Upper lobe of right lung (tissue), 1 donor: Measurements from ENCODE around the gene RPL18A. TPM values are rescaled to one million over a fixed set of nuclear protein-coding genes. Genes with fewer than 3 reads are reported as not detected.

Experiments used
- ATAC-seq: fragments of 200-7000 bp; cut with Tn5 transposase; one replicate; pipeline ENCODE4 v1.9.1; 2020; ENCODE audit warnings: mild to moderate bottlenecking, moderate library complexity
- DNase-seq: peaks from one replicate; pipeline ENCODE4 v3.0.0-alpha.2; 2020
- H3K27ac ChIP-seq: fragments of 200-600 bp; one replicate; pipeline ENCODE4 v1.8.0; 2022
- H3K27me3 ChIP-seq: fragments of 200-600 bp; one replicate; pipeline ENCODE4 v1.8.0; 2022; ENCODE audit warnings: mild to moderate bottlenecking
- H3K36me3 ChIP-seq: fragments of 200-600 bp; one replicate; pipeline ENCODE4 v1.8.0; 2022
- H3K4me1 ChIP-seq: fragments of 200-600 bp; one replicate; pipeline ENCODE4 v1.8.0; 2022
- H3K4me3 ChIP-seq: fragments of 200-600 bp; one replicate; pipeline ENCODE4 v1.8.0; 2022; ENCODE audit warnings: mild to moderate bottlenecking
- H3K9me3 ChIP-seq: fragments of 200-600 bp; one replicate; pipeline ENCODE4 v1.8.0; 2022
- intact Hi-C: fragments of 100-400 bp; cut with DNase I; formaldehyde crosslinking; loops from one replicate; pipeline ENCODE4 v1.11.0; 2022
- long read RNA-seq: library from polyadenylated mRNA; unstranded; transcript quantifications from one replicate; pipeline ENCODE4 v2.0.0, GENCODE V29; 2021
- total RNA-seq: library from RNA; stranded (reverse); fragmentation: NEBNext Ultra II Directional; extraction: Animal tissue kit (Norgen Biotek cat#: 25700); gene quantifications from one replicate; pipeline ENCODE4 v1.2.1, GENCODE V29; 2021
- TF ChIP-seq, protein P1 (sequence below): fragments of 200-600 bp; IDR thresholded peaks from one replicate; pipeline ENCODE4 v1.8.0; 2022; ENCODE audit warnings: antibody characterized with exemption
- donor health status: DM: no; HTN: yes; CAD: no; lungs with severe emphysema.

RPL18A gene
- 1,315 TPM for total RNA-seq
- long read RNA-seq, partial matches to known transcripts = 0 of 5 reads
- long read RNA-seq, other reads (novel, unspliced or antisense) = 0 of 5 reads

DNA sequence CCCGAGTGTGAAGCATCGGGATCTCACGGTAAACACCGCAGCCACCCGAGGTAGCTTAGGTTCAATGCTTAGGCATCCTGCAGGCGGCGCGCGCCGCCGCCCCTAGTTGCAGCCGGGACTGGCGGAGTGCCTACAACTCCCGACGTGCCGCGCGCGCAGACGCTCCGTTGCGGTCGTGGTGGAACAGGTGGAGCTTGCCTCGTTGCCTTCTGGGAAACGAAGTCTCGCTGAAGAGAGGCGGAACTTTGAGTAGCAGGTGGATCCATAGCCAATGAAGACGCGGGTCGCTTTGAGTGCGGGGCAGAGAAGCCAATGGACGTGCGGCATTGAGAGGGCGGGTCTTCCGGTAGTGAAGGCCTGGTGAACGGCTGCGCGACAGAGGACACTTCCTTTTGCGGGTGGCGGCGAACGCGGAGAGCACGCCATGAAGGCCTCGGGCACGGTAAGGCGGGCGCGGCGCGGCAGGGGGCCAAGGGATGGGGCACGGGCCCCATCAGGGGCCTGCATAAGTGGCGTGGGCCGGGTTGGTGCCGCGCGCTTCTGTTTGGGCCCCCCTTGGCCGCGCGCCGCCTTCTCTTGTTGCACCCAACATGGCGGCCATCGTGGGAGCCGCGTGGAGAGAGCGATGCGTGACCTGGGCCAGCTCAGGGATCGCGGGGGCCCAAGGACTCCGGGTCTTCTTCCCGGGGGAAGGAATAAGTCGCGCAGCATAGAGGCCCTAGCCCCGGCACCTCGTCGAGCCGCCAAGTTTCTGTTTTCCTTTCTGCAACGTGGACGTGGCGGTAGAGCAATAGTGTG, at the start of gene RPL18A:
Gene RPL18A (plus strand): TSS at position 378 of the 798 bp plus-strand sequence. CDS start 47 bp downstream, at position 425.
- TF ChIP-seq, protein P1, sequence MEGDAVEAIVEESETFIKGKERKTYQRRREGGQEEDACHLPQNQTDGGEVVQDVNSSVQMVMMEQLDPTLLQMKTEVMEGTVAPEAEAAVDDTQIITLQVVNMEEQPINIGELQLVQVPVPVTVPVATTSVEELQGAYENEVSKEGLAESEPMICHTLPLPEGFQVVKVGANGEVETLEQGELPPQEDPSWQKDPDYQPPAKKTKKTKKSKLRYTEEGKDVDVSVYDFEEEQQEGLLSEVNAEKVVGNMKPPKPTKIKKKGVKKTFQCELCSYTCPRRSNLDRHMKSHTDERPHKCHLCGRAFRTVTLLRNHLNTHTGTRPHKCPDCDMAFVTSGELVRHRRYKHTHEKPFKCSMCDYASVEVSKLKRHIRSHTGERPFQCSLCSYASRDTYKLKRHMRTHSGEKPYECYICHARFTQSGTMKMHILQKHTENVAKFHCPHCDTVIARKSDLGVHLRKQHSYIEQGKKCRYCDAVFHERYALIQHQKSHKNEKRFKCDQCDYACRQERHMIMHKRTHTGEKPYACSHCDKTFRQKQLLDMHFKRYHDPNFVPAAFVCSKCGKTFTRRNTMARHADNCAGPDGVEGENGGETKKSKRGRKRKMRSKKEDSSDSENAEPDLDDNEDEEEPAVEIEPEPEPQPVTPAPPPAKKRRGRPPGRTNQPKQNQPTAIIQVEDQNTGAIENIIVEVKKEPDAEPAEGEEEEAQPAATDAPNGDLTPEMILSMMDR = peak; percentile 73
- H3K9me3 ChIP-seq = no peaks in the 10 kb centered on the region
- ATAC-seq (peak; percentile 97), DNase-seq (peak; percentile 99)
- peaks cover 35% of the 10 kb centered on the region for H3K36me3 ChIP-seq
- peaks cover 12% of the 10 kb centered on the region for H3K4me1 ChIP-seq
- intact Hi-C loops = no loop called here
- peak within 1 kb of the TSS; percentile 91 for H3K27ac ChIP-seq
- peak within 1 kb of the TSS; percentile 93 for H3K4me3 ChIP-seq
- no peaks in the 10 kb centered on the region for H3K27me3 ChIP-seq

DNA sequence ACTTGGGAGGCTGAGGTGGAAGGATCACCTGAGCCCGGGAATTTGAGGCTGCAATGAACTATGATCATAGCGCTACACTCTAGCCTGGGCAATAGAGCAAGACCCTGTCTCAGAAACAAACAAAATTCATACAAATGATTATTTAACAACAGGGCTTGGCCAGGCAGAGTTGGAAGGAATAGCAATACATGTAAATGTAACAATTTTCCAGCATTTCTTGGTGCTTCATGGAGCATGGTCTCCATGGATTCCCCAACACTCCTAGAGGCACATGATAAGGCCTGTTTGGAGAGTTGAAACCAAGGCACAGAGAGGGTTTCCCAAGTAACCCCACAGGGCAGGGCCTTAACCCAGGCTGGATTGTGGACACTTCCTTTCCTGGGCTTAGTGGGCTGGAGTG, 48.6 kb upstream of the RPL18A start:
- no peak for DNase-seq
- intact Hi-C loops = no loop called here
- Histone ChIP-seq H3K9me3 (no peaks in the 10 kb centered on the region), H3K36me3 (no peaks in the 10 kb centered on the region), H3K27me3 (peaks cover 19% of the 10 kb centered on the region), H3K4me1 (no peaks in the 10 kb centered on the region), H3K4me3 (no peak overlapping the region), H3K27ac (no peak overlapping the region)
- ATAC-seq = no peak
- TF ChIP-seq, protein P1 = no peak

DNA sequence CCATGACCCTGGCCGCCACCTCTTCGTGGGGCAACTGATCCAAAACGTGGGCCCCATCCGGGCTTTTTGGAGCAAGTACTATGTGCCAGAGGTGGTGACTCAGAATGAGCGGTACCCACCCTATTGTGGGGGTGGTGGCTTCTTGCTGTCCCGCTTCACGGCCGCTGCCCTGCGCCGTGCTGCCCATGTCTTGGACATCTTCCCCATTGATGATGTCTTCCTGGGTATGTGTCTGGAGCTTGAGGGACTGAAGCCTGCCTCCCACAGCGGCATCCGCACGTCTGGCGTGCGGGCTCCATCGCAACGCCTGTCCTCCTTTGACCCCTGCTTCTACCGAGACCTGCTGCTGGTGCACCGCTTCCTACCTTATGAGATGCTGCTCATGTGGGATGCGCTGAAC, 48.0 kb upstream of the RPL18A start:
- H3K27ac ChIP-seq = no peak overlapping the region
- no peaks in the 10 kb centered on the region for H3K4me1 ChIP-seq
- peaks cover 25% of the 10 kb centered on the region for H3K27me3 ChIP-seq
- TF ChIP-seq, protein P1 = no peak
- H3K36me3 ChIP-seq = no peaks in the 10 kb centered on the region
- no peak overlapping the region for H3K4me3 ChIP-seq
- no peaks in the 10 kb centered on the region for H3K9me3 ChIP-seq
- intact Hi-C loops = no loop called here
- ATAC-seq = no peak
- DNase-seq = no peak

DNA sequence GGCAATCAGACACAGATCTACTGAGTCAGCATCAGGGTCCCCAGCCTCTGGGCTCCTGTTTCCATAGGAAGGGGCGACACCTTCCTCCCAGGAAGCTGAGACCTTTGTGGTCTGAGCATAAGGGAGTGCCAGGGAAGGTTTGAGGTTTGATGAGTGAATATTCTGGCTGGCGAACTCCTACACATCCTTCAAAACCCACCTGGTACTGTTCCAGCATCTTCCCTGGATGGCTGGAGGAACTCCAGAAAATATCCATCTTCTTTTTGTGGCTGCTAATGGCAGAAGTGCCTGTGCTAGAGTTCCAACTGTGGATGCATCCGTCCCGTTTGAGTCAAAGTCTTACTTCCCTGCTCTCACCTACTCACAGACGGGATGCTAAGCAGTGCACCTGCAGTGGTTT, 47.6 kb upstream of the RPL18A start:
- ATAC-seq = no peak
- Histone ChIP-seq H3K9me3 (no peaks in the 10 kb centered on the region), H3K27me3 (peaks cover 26% of the 10 kb centered on the region), H3K36me3 (no peaks in the 10 kb centered on the region), H3K4me3 (no peak overlapping the region), H3K4me1 (no peaks in the 10 kb centered on the region), H3K27ac (no peak overlapping the region)
- DNase-seq = no peak
- TF ChIP-seq, protein P1 = no peak
- intact Hi-C loops = no loop called here

DNA sequence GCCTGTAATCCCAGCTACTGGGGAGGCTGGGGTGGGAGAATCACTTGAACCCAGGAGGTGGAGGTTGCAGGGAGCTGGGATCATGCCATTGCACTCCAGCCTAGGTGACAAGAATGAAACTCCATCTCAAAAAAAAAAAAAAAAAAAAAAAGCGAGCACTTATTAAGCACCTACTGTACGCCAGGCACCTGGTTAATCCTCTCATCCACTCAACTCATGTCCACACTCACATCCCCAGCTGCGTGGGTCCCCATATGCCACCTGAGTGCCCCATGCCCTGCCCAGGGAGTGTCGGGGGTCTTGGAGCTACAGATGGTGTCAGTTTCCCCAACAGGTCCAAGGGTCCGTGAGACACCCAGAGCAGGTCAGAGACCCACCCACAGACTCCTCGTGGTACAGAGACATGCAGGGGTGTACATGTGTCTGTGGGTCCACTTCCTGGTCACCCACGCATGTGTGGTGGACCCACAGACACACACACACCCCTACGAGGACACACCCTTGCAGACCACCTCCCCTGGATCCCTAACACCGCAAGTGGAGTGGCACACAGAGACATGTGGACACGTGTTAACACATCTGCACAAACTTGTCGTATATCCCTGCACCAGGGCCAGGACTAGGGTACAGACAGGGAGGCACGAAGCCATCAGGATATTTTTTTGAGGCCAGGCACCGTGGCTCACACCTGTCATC, 41.9 kb upstream of the RPL18A start:
- Histone ChIP-seq H3K27ac (no peak overlapping the region), H3K4me3 (no peak overlapping the region), H3K9me3 (no peaks in the 10 kb centered on the region), H3K27me3 (peaks cover 8% of the 10 kb centered on the region), H3K36me3 (no peaks in the 10 kb centered on the region), H3K4me1 (no peaks in the 10 kb centered on the region)
- DNase-seq (no peak), ATAC-seq (no peak)
- TF ChIP-seq, protein P1 = no peak
- intact Hi-C loops = no loop called here
